HG02571 (cell line): ENCODE results near the gene SSTR1.

Experiments
- ATAC-seq: cut with Tn5 transposase; IDR thresholded peaks from one replicate; pipeline ENCODE4 v1.9.1; 2021; ENCODE audit warnings: mild to moderate bottlenecking, moderate library complexity; ENCODE audit not compliant: unreplicated experiment

SSTR1 gene

GRCh38 chr14:38202444-38203191 is 5.1 kb upstream of the SSTR1 start:
- no peak for ATAC-seq

- ATAC-seq, result no peak
Observed at GRCh38 chr14:38203929-38204718, 3.6 kb upstream of the SSTR1 start.

GRCh38 chr14:38204719-38205115 is 3.0 kb upstream of the SSTR1 start:
- ATAC-seq, result no peak

- ATAC-seq, result no peak
Observed at GRCh38 chr14:38205119-38205813, 2.4 kb upstream of the SSTR1 start.

GRCh38 chr14:38205949-38206665 is 1.6 kb upstream of the SSTR1 start:
- no peak for ATAC-seq

GRCh38 chr14:38206689-38207376 is 871 bp upstream of the SSTR1 start:
- no peak for ATAC-seq

GRCh38 chr14:38207377-38207735 is 348 bp upstream of the SSTR1 start:
- ATAC-seq, result no peak

GRCh38 chr14:38208618-38209562 is 1.2 kb downstream of the SSTR1 start:
- ATAC-seq, result no peak

GRCh38 chr14:38209572-38210557 is 2.2 kb downstream of the SSTR1 start:
- ATAC-seq, result no peak

GRCh38 chr14:38210587-38211216 is 3.0 kb downstream of the SSTR1 start:
- no peak for ATAC-seq

GRCh38 chr14:38211255-38211735 is 3.6 kb downstream of the SSTR1 start:
- ATAC-seq, result no peak

GRCh38 chr14:38212111-38212510 is 4.4 kb downstream of the SSTR1 start:
- no peak for ATAC-seq

- no peak for ATAC-seq
Observed at GRCh38 chr14:38213001-38213400, 5.3 kb downstream of the SSTR1 start.

GRCh38 chr14:38217553-38217952 is 9.8 kb downstream of the SSTR1 start:
- no peak for ATAC-seq

- ATAC-seq, result no peak
Observed at GRCh38 chr14:38221077-38221476, 13.4 kb downstream of the SSTR1 start.

GRCh38 chr14:38224338-38224737 is 16.6 kb downstream of the SSTR1 start:
- ATAC-seq, result no peak

GRCh38 chr14:38225946-38226345 is 18.2 kb downstream of the SSTR1 start:
- ATAC-seq, result no peak

- ATAC-seq, result no peak
Observed at GRCh38 chr14:38226366-38226765, 18.7 kb downstream of the SSTR1 start.
